Lower leg skin (tissue), 4 donors: ENCODE results near the gene ZKSCAN5. TPM values are rescaled to one million over a fixed set of nuclear protein-coding genes. Genes with fewer than 3 reads are reported as not detected.
"Not testable (repeated sequence)": the region's sequence is repeated elsewhere in the genome, so short reads cannot be mapped to it uniquely, and the experiment has no call there.

Experiments used
- DNase-seq, 2 donors: peaks; one replicate each; pipeline ENCODE4 v3.0.0-alpha.2; 2019; ENCODE audit warnings: low spot score in 2 of 2
- H3K4me3 ChIP-seq: fragments of 200-600 bp; sonication (generic); 2 replicates; pipeline ENCODE4 v1.5.1; 2017; ENCODE audit warnings: mild to moderate bottlenecking, low read depth; ENCODE audit not compliant: poor library complexity, severe bottlenecking
- POLR2A ChIP-seq, 2 donors: fragments of 450-650 bp; IDR thresholded peaks; one replicate each; pipeline ENCODE4 v1.6.1; 2016 to 2017; ENCODE audit warnings: antibody characterized with exemption in 2 of 2, mild to moderate bottlenecking in 1 of 2, moderate library complexity in 1 of 2
- WGBS, 2 donors: methylation state at CpG; one replicate each; pipeline ENCODE4 v1.1.5; 2018; 5-methylcytosine and 5-hydroxymethylcytosine counted together
- intact Hi-C: fragments of 100-400 bp; cut with DNase I; formaldehyde crosslinking; loops from one replicate; pipeline ENCODE4 v1.15.0; 2023; ENCODE audit warnings: low total_unique reads
- total RNA-seq, 4 donors: library from RNA; depleted of rRNA; stranded (reverse); fragments of >200 nt; gene quantifications; one replicate each; pipeline ENCODE4 v1.1.0, GENCODE V29; 2016
- TF ChIP-seq, protein P1 (sequence below), 3 donors: fragments of 450-650 bp; IDR thresholded peaks; one replicate each; pipeline ENCODE4 v1.5.1; 2016; ENCODE audit warnings: antibody characterized with exemption in 3 of 3, mild to moderate bottlenecking in 3 of 3, moderate library complexity in 2 of 3

Gene ZKSCAN5
- total RNA-seq, 4 donors from 2014 or later = 3.9 to 6.7 (median 5.7) TPM

DNA sequence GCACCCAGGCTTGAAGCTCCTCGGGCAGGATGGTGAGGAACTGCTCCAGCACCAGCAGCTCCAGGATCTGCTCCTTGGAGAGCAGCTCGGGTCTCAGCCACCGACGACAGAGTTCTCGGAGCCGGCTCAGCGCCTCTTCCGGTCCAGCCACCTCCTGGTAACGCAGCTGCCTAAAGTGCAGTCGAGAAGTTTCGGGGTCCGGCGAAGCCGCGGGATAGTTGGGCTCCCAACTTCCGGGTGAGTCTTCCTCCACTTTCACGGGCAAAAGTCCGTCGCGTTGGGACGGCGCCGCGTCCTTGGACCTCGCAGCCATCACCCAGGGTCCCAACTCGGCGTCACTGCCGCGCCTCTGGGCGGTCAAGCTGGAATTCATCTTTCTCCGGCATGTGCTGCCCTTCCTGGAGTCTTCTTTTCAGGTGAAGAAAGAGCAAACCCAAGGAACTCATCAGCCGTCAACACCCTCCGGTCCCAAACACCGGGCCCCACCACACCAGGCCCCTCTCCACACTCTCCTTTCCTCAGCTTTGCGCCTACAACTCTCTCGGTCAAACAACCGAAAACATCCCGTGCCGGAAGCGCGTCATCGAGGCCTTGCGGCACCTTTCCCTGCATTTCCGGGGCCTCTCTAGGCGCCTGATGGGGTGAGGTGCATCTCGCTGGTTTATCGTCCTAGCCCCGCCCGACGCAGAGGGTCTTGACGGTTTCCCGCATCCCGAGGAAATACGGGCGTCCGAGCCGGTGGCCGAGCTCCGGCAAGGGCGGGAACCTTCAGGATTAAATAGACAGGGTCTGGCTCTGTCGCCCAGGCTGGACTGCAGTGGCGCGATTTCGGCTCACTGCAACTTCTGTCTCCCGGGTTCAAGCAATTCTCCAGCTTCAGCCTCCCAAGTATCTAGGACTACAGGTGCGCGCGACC lies 4.5 kb upstream of the ZKSCAN5 start, which contains the start of gene ZNF394:
ZNF394 (minus strand) TSS at position 561 of the 916 bp plus-strand sequence; CDS start at position 373, 188 bp downstream.
- TF ChIP-seq, protein P1, sequence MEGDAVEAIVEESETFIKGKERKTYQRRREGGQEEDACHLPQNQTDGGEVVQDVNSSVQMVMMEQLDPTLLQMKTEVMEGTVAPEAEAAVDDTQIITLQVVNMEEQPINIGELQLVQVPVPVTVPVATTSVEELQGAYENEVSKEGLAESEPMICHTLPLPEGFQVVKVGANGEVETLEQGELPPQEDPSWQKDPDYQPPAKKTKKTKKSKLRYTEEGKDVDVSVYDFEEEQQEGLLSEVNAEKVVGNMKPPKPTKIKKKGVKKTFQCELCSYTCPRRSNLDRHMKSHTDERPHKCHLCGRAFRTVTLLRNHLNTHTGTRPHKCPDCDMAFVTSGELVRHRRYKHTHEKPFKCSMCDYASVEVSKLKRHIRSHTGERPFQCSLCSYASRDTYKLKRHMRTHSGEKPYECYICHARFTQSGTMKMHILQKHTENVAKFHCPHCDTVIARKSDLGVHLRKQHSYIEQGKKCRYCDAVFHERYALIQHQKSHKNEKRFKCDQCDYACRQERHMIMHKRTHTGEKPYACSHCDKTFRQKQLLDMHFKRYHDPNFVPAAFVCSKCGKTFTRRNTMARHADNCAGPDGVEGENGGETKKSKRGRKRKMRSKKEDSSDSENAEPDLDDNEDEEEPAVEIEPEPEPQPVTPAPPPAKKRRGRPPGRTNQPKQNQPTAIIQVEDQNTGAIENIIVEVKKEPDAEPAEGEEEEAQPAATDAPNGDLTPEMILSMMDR (IDR thresholded peaks at IDR 0.05) = no peak
- TF ChIP-seq POLR2A (IDR thresholded peaks at IDR 0.05) = peak in 1 of 2 donors; percentile 49
- 0 to 1% methylated on average over 51 to 57 of the region's 68 CpGs for WGBS, 2 donors

DNA sequence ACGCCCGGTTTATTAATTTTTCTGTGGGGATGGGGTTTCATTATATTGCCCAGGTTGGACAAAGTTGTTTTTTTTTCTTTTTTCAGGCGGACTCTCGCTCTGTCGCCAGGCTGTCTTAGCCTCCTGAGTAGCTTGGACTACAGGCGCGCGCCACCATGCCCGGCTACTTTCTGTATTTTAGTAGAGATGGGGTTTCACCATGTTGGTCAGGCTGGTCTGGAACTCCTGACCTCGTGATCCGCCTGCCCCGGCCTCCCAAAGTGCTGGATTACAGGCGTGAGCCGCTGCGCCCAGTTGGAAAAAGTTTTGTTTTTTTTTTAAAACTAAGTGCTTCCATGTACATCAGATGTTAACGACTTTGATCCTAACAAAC lies 3.8 kb upstream of the ZKSCAN5 start:
- intact Hi-C loops = no loop called here
- H3K4me3 ChIP-seq = peak overlapping the region; percentile 98
- no peak for DNase-seq
- TF ChIP-seq, protein P1 (IDR thresholded peaks at IDR 0.05) = no peak
- no peak for TF ChIP-seq POLR2A (IDR thresholded peaks at IDR 0.05)
- 51 to 56% methylated on average over 16 of the region's 16 CpGs for WGBS, 2 donors

More for the DNA sequence above, 4.5 kb upstream of the ZKSCAN5 start, which contains the start of gene ZNF394:
- DNase-seq = peak; percentile 90 to 98
- peak within 1 kb of the TSS; percentile 98 for H3K4me3 ChIP-seq
- intact Hi-C loops = no loop called here

DNA sequence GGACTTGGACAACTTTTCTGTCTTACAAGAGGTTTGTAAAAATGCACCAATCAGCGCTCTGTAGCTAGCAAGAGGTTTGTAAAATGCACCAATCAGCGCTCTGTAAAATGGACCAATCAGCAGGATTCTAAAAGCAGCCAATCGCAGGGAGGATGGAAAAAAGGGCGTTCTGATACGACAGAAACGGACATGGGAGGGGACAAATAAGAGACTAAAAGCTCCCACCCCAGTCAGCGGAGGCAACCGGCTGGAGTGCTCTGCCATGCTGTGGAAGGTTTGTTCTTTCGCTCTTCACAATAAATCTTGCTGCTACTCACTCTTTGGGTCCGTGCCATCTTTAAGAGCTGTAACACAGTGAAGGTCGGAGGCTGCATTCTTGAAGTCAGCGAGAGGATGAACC lies 3.2 kb upstream of the ZKSCAN5 start:
- H3K4me3 ChIP-seq, intact Hi-C loops, DNase-seq: not testable (repeated sequence)
- 92 to 95% methylated on average over 12 of the region's 12 CpGs for WGBS, 2 donors

DNA sequence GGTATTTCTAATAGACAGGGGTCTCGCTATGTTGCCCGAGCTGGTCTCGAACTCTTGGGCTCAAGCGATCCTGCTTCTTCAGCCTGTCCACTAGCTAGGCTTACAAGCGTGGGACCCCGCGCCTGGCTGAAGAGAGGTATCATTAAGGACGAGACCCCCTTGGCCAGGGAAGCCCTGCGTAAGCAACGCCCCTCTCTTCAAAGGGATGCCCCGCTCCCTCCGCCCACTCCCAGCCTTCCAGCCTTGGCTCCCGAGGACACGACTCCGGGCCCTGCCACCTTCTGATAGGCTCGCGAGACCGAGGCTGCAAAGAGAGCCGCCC lies 220 bp upstream of the ZKSCAN5 start:
- 9% methylated on average over 17 to 19 of the region's 19 CpGs for WGBS, 2 donors
- intact Hi-C loops = no loop called here
- DNase-seq = no peak
- no peak for TF ChIP-seq POLR2A (IDR thresholded peaks at IDR 0.05)
- TF ChIP-seq, protein P1 (IDR thresholded peaks at IDR 0.05) = no peak
- peak overlapping the region; percentile 64 for H3K4me3 ChIP-seq

DNA sequence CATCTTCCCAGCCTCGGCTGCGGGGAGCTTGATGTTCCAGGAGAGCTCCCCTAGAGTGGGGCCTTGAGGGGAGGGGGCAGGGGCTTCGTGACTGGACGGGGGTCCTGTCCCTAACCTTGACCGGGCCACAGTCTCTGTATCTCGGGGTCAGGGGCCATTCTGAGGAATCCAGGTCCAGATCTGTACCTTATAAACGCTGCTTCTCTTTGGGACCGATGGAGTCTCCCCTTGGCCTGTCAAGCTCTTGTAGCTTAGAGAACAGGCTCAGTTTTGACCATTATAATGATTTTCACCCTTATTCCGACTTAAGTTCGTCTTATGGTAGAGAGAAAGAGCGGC lies 831 bp downstream of the ZKSCAN5 start:
- no peak for TF ChIP-seq POLR2A (IDR thresholded peaks at IDR 0.05)
- TF ChIP-seq, protein P1 (IDR thresholded peaks at IDR 0.05) = no peak
- 2 to 4% methylated on average over 11 of the region's 11 CpGs for WGBS, 2 donors
- DNase-seq = no peak
- peak overlapping the region; percentile 64 for H3K4me3 ChIP-seq
- intact Hi-C loops = no loop called here

DNA sequence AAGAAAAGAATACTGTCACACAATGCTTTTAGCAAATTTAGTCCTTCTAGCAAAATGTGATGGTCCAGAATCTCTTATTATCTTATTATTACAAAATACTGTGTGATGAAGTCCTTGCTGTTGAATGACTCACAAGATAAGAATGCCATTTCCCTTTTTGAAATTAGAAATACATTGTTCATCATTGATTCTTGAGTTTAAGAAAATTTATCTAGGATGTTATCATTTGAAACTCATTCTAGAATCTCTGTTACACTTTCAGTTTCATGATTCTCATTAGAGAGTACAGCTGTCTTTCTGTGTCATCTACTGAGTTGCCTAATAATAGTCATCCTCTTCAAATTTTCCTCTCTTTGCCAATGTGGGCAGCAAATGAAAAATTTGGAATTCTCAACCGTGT lies 9.6 kb downstream of the ZKSCAN5 start:
- 91 to 97% methylated on average over 1 of the region's 1 CpG for WGBS, 2 donors
- no peak for DNase-seq
- TF ChIP-seq, protein P1 (IDR thresholded peaks at IDR 0.05) = no peak
- TF ChIP-seq POLR2A (IDR thresholded peaks at IDR 0.05) = no peak
- no peak overlapping the region for H3K4me3 ChIP-seq
- intact Hi-C loops = no loop called here
